ENCODE data around the gene CRYAB. TPM values are rescaled to one million over a fixed set of nuclear protein-coding genes. Genes with fewer than 3 reads are reported as not detected.

Gene CRYAB
- total RNA-seq, 4 donors from 2014 or later = 19.9 to 179 (median 56.5) TPM

DNA sequence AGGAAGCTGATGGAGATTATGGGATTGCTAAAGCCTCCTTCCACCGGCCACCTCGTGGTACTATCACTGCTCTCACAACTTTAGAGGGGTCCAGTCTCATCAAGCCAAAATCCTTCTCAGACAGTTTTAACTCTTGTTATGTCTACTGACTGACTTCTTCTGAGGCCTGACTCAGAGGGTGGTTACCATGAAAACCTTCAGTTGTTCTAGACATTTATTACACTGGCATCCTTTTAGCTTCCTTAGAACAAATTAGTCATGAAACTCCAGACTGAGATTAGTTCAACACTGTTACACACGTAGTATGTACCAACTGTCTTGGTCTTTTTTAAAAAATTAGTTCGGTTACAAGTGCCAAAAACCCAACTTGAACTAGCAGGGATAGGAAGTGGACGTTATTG, 33.1 kb upstream of the CRYAB start:
- TF ChIP-seq CTCF (IDR thresholded peaks at IDR 0.05) = no peak
- TF ChIP-seq POLR2A (IDR thresholded peaks at IDR 0.05) = no peak
- Histone ChIP-seq H3K4me1 (no peaks in the 10 kb centered on the region), H3K27ac (peak overlapping the region; percentile 62 to 75), H3K27me3 (no peaks in the 10 kb centered on the region), H3K4me3 (no peak overlapping the region), H3K36me3 (no peaks in the 10 kb centered on the region), H3K9me3 (no peaks in the 10 kb centered on the region)
- DNase-seq = no peak
- intact Hi-C loops (cut with DNase I; ENCODE audit: low total_unique reads) = no loop called here

- intact Hi-C loops (cut with DNase I; ENCODE audit: low total_unique reads) = no loop called here
These were observed 32.6 kb upstream of the CRYAB start for GRCh38 chr11:111944139-111944538.

DNA sequence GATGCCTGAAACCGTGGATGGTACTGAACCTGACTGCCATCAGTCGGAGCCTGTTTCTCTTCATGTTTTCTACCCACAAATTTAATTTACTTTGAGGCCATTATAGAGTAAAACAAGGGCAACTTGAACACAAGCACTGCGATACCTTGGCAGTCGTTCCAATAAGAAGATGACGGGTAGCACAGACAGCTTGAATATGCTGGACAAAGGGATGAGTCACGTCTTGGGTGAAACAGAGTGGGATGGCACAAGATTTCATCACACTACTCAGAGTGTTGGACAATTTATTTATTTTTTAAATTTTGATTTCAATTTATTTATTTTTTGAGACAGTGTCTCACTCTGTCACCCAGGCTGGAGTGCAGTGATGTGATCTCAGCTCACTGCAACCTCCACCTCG, 31.3 kb upstream of the CRYAB start:
- H3K27ac ChIP-seq = no peak overlapping the region
- DNase-seq = no peak
- H3K9me3 ChIP-seq = no peaks in the 10 kb centered on the region
- no peaks in the 10 kb centered on the region for H3K4me1 ChIP-seq
- no peaks in the 10 kb centered on the region for H3K27me3 ChIP-seq
- H3K4me3 ChIP-seq = no peak overlapping the region
- no peak for TF ChIP-seq CTCF (IDR thresholded peaks at IDR 0.05)
- no peak for TF ChIP-seq POLR2A (IDR thresholded peaks at IDR 0.05)
- H3K36me3 ChIP-seq = no peaks in the 10 kb centered on the region
- intact Hi-C loops (cut with DNase I; ENCODE audit: low total_unique reads) = no loop called here

More at GRCh38 chr11:111944139-111944538, 32.6 kb upstream of the CRYAB start:
- DNase-seq = no peak
- TF ChIP-seq POLR2A (IDR thresholded peaks at IDR 0.05) = no peak
- TF ChIP-seq CTCF (IDR thresholded peaks at IDR 0.05) = no peak
- Histone ChIP-seq H3K4me3 (no peak overlapping the region), H3K36me3 (no peaks in the 10 kb centered on the region), H3K4me1 (no peaks in the 10 kb centered on the region), H3K27ac (peak overlapping the region; percentile 62 to 75), H3K27me3 (no peaks in the 10 kb centered on the region), H3K9me3 (no peaks in the 10 kb centered on the region)

GRCh38 chr11:111941963-111942362, 30.4 kb upstream of the CRYAB start:
- no peaks in the 10 kb centered on the region for H3K4me1 ChIP-seq

More at GRCh38 chr11:111941963-111942362, 30.4 kb upstream of the CRYAB start:
- no peak for TF ChIP-seq CTCF (IDR thresholded peaks at IDR 0.05)
- no peak for TF ChIP-seq POLR2A (IDR thresholded peaks at IDR 0.05)
- H3K27me3 ChIP-seq = no peaks in the 10 kb centered on the region
- intact Hi-C loops (cut with DNase I; ENCODE audit: low total_unique reads) = no loop called here
- no peaks in the 10 kb centered on the region for H3K36me3 ChIP-seq
- DNase-seq = no peak
- no peak overlapping the region for H3K27ac ChIP-seq
- H3K4me3 ChIP-seq = no peak overlapping the region
- no peaks in the 10 kb centered on the region for H3K9me3 ChIP-seq
